ENCODE results near the gene PIK3R2.

GRCh38 chr19:18153556-18154134 lies 682 bp downstream of the PIK3R2 start:
- no peak for TF ChIP-seq EZH2 (IDR thresholded peaks at IDR 0.05; ENCODE audit: low read length)
- TF ChIP-seq CTCF (optimal IDR thresholded peaks at IDR 0.05 in 1 of 3, IDR thresholded peaks at IDR 0.05 in 1 of 3, conservative IDR thresholded peaks at IDR 0.05 in 1 of 3; ENCODE audit: extremely low read depth in 1 of 3, insufficient read depth in 2 of 3, low read length in 3 of 3) = no peak

All from keratinocyte (primary cell).